IPS-NIHi7 (cell line): ENCODE data around the gene NDUFAF2.
A peak's percentile ranks its signal among the peaks of the same experiment; 100 is the strongest.
"Not testable (repeated sequence)": the region's sequence is repeated elsewhere in the genome, so short reads cannot be mapped to it uniquely, and the experiment has no call there.

ENCODE experiments used
- DNase-seq: peaks from one replicate; pipeline ENCODE4 v3.0.0; 2012; ENCODE audit warnings: mixed read lengths; ENCODE audit errors: extremely low spot score

NDUFAF2 gene

DNA sequence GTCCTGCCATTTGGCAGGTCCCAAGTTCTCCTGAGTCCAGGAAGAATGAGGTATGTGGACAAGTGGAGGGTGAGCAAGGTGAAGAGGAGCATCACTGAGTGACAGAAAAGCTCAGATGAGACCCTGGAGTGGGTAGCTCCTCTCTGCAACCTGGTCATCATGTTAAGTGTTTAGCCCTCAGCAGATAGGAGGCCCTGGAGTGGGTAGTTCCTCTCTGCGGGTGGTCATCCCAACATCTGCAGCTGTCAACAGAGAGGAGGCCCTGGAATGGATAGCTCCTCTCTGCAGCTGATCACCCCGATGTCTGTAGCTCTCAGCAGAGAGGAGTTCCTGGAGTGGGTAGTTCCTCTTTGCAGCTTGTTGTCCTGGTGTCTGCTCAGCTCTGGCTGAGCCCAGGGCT is 48.4 kb downstream of the NDUFAF2 start:
- DNase-seq = no peak

DNA sequence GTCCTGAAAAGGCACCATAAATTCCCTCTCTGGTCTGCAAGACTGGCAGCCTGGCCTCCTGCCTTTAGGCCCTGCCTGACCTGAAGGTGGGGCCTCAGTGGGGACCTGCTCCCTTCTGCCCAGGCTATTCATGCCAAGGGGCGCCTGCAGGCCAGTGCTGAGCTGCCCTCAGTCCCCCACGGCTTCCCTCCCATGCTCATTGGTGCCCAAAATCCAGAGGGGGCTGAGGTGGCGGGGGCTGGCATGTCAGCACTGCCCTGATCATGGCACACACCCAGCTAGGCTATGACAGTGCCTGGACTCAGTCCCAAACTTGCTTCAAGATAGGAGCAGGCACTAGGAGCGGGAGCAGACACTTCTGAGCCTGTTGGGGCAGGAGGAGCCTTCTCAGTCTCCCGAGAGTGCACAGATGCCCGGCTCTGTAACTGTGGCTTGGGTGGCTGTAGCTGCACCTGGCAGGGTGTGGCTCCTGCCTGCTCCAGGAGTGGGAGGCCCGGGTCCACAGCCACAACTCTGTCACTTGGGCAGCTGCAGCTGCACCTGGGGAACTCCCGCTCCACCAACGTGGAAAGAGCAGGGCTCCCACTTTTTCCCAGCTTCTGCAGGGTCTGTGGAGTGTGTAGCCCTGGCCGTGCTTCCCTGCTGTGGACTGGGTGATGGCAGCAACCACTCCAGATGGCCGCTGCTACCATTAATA is 49.0 kb downstream of the NDUFAF2 start:
- DNase-seq = no peak

- no peak for DNase-seq
These were observed 51.4 kb downstream of the NDUFAF2 start for GRCh38 chr5:60996368-60996767.

DNA sequence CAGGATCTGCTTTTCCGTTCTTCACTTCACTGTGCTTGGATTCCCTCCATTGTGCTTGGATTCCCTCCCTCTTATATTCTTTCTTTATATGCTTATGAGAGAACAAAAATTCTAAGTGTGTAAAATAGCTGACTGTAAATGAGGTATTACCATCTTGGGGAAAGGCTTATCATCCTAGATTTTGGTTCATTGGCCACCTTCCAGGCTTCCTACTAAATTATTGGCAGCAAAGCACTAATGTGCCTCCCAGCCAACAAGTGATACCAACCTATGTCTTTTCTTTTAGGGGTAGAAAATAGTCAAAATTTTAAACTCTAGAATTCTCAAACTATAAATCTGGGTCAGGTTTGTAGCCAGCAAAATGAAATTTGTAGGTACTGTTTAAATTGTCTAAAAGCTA is 52.7 kb downstream of the NDUFAF2 start:
- no peak for DNase-seq

DNA sequence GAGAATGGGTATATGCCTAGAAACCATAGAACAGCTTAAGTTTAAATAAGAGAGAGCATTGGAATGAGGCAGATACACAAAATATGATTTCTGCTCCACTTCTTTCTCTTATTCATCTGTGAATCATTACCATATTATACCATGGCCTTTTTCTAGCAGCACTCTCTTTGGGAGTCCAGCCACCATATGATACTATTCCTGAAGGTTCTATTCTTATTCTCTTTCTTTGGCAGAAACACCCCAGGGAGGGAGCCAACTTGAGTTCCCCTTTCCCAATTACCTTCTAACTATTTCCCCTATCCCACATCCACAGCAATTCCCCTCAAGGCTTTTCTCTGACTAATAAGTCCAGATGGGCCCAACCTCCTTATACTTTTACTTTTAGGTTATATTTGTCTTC is 55.9 kb downstream of the NDUFAF2 start:
- DNase-seq = no peak

GRCh38 chr5:61001647-61002046 is 56.6 kb downstream of the NDUFAF2 start:
- DNase-seq = no peak

DNA sequence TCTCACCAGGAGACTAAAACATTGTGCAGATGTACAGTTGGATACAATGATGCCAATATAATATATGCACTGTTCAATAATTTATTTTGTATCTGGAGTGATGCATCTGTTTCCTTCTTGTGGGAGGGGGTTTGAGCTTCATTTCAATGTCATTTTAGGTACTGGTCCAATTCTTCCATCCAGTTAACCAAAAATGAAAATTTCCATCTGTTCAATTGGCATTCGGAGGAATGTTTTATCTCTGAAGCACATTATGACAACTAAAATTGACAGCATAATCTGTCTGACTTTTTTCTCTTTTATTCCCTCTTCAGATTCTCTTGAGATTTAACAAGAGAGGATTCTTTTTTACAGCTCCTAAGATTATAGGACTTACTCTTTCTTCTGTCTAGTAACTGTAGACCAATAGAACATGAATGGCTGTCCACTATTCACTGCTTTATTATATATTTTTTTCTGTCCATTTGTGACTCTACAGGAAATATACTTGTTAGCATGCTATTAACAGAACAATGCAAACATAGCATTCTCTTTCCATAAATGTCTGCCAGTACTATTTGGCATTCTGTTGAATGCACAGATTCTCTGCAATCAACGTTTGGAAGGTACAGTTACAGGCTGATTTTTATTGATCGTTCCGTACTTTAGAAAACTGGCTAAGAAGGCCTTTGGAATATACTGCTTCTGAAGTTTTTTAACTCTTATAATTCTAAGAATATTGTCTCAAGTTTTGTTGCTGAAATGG is 57.8 kb downstream of the NDUFAF2 start:
- no peak for DNase-seq

GRCh38 chr5:61004448-61004847 is 59.4 kb downstream of the NDUFAF2 start:
- DNase-seq = no peak

GRCh38 chr5:61009907-61010306 is 64.9 kb downstream of the NDUFAF2 start:
- DNase-seq = no peak

DNA sequence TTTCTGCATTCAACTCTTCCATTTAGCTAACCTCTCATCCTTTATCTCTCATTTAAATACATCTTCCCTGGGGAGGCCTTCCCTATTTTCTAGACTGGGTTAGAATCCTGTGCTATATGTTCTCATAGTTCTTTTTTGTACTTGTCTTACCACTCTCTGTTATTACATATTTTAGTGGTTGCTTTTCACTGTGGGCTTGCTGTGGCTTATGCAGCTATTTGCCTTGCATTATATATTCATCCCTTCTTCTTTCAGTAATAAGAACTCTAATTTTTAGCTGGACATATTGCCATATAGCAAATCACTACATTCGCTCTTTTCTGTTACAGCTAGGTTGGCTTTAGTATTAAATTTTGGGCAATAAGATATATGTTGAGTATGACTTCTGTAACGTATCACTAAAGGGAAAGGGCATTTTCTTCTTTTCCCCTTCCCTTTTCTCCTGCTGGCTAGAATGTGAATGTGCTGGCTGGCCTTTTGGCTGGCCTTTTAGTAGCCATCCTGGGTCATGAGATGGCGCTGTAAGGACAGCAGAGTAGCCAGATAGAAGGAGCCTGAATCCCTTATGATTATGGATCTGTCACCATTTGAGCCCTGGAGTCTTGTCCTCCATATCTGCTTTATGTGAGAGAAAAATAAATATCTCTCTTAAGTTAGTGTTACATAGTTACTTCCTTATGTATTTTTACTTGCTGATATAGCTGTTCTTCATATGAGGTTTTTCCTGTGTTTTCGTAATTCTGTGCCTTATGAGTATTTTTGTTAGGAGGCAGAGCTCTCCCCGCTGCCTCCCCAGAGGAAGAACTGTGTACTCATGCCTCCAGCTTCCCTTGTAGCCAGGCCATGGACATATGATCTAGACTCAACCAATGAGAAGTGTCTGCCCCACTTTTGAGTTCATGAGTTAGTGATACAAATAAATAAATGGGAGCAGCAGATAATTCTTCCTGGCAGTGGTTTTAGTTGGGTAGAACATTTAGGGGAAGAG is 65.8 kb downstream of the NDUFAF2 start:
- DNase-seq = peak; percentile 64

DNA sequence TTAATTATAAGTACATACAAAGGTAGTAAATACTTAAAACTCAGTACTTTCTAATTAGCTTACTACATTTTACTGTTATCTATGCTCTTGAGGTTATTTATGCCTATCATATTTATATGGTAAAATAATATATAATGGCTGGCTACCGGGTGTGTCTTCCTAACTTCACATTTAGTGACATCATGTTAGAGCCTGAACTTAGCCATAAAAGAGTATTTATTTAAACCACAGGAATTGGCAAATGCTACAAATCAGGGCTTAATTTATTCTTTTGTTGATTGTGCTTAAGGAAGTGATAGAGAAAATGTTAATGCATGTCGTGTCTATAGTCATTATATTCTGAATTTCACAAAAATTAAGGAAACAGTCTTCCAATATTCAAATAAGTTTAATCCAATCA is 73.1 kb downstream of the NDUFAF2 start:
- no peak for DNase-seq

GRCh38 chr5:61019642-61020041 is 74.6 kb downstream of the NDUFAF2 start:
- no peak for DNase-seq

- no peak for DNase-seq
These were observed 75.4 kb downstream of the NDUFAF2 start for GRCh38 chr5:61020415-61020814.

- no peak for DNase-seq
These were observed 78.1 kb downstream of the NDUFAF2 start for GRCh38 chr5:61023131-61023530.

- no peak for DNase-seq
These were observed 81.0 kb downstream of the NDUFAF2 start for GRCh38 chr5:61026004-61026403.

DNA sequence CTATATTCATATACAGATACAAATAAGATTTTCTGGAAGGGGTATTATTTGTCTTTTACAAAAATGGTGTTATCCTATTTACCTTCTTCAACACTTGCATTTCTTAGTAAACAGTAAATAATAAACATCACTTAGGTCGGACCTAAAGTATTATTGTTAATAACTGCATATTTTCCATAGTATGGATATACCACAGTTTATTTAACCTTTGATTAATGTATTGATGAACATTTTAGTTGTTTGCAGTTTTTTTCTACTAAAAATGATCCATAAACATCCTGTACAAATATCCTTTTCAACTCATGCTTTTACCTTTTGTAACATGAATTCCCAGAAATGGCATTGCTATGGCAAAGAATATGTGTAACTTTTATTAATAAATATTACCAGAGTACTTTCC is 83.4 kb downstream of the NDUFAF2 start:
- no peak for DNase-seq

DNA sequence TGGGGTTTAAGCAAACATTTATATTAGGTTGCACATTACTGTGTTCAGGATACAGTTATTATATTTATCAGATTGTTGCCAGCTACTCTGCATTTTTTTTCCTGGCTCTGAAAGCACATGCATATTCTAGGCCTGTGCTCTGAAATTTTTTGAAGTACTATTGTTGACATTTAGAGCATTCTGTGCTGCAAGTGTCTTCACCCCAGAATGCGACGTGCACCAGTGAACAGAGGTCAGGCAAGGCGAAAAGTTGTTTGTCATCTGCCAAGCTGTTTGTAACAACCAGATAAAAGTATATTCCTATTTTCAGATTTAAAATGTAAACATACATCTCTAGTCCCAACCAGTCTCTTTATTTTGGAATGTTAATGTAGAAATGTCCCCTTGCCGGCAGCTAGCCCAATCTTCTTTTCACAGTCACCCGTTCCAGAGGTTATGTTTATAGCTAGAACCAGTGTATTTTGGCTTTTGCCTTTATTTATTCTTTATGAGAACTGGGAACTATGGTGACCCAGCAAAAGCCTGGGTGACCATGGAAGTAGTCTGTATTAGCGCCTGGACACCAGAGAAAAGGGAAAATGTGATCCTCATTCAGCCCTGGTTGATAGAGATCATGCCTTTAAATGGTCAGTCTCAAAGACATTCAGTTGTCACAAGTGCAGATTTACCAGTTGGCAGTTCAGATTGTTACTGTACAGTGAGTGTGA is 84.6 kb downstream of the NDUFAF2 start:
- no peak for DNase-seq

GRCh38 chr5:61030163-61030482 is 85.1 kb downstream of the NDUFAF2 start:
- DNase-seq = no peak

DNA sequence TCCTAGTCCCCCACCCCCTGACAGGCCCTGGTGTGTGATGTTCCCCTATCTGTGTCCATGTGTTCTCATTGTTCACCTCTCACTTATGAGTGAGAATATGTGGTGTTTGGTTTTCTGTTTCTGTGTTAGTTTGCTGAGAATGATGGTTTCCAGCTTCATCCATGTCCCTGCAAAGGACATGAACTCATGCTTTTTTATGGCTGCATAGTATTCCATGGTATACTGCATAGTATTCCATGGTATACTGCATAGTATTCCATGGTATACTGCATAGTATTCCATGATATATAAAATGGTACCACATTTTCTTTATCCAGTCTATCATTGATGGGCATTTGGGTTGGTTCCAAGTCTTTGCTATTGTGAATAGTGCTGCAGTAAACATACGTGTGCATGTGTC is 86.3 kb downstream of the NDUFAF2 start:
- not testable (repeated sequence) for DNase-seq

GRCh38 chr5:61044545-61044944 is 99.5 kb downstream of the NDUFAF2 start:
- no peak for DNase-seq

GRCh38 chr5:61047346-61047745 is 102.3 kb downstream of the NDUFAF2 start:
- no peak for DNase-seq

DNA sequence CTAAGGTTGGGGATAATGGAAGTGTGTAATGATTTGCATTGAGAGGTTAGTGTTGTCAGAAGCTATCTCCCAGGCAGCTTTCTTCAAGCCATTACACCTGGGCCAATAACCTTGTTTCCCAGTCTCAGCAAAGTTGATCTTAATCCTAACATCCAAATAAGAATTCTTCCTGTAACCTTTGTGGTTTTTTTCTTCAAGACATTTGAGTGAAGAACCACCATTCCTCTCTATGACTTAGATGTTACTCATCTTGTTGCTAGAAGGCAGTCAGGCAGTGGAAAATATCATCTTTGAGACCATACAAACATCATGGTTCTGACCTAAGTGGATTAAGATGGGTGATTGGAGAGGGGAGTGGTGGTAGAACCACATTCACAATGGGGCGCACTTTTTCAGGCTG is 103.5 kb downstream of the NDUFAF2 start:
- DNase-seq = no peak
